Endothelial cell of umbilical vein (primary cell): ENCODE measurements around the gene SELENBP1. TPM values are rescaled to one million over a fixed set of nuclear protein-coding genes. Genes with fewer than 3 reads are reported as not detected.

Experiments
- BruUV-seq: library from RNA; stranded (reverse); fragments of 400-500 nt; replicated peaks from 2 replicates; lab custom pipeline; 2021; lab: Mats Ljungman, UMichigan
- CTCF ChIA-PET: fragments of 300-600, 350-600 bp; sonication (Branson Sonifier 250); formaldehyde crosslinking; loops from one replicate; lab custom pipeline; 2021; ENCODE audit warnings: antibody characterized with exemption, inconsistent platforms; lab: Charles Lee
- POLR2A ChIA-PET: fragments of 300-600, 350-600 bp; sonication (Branson Sonifier 250); formaldehyde crosslinking; loops from one replicate; lab custom pipeline; 2021; ENCODE audit warnings: antibody characterized with exemption, inconsistent platforms; lab: Charles Lee
- DNase-seq: peaks from one replicate; pipeline ENCODE4 v3.0.0-alpha.2; 2011; ENCODE audit warnings: low read depth, low spot score
- FAIRE-seq: peaks from 2 replicates; lab custom pipeline; 2011; peaks lifted over from hg19 to GRCh38; lab: Jason Lieb, UNC
- H2AFZ ChIP-seq: 2 replicates; pipeline ENCODE4 v1.6.0; 2012; ENCODE audit warnings: low read depth, low read length, control low read depth, inconsistent platforms
- H3K27ac ChIP-seq: 2 replicates; pipeline ENCODE4 v1.5.1; 2011; ENCODE audit warnings: low read depth, mild to moderate bottlenecking, control low read depth, low read length, moderate library complexity; ENCODE audit not compliant: insufficient read depth
- H3K27me3 ChIP-seq, 2 experiments: 2 replicates each; pipeline versions ENCODE4 v1.6.0 to v1.6.1; 2011; ENCODE audit warnings: low read length in 2 of 2, mixed read lengths in 1 of 2; ENCODE audit not compliant: control insufficient read depth in 2 of 2, insufficient read depth in 2 of 2
- H3K36me3 ChIP-seq, 2 experiments: 2 replicates in 1 of 2; 3 replicates in 1 of 2; pipeline ENCODE4 v1.5.1; 2011; ENCODE audit warnings: low read length in 2 of 2, mild to moderate bottlenecking in 1 of 2, moderate library complexity in 1 of 2; ENCODE audit not compliant: control insufficient read depth in 2 of 2, insufficient read depth in 2 of 2; ENCODE audit errors: extremely low read depth in 1 of 2
- H3K4me1 ChIP-seq: 3 replicates; pipeline ENCODE4 v1.5.1; 2011; ENCODE audit warnings: mild to moderate bottlenecking, low read length; ENCODE audit not compliant: control insufficient read depth, insufficient read depth; ENCODE audit errors: extremely low read depth
- H3K4me2 ChIP-seq: 2 replicates; pipeline ENCODE4 v1.6.1; 2011; ENCODE audit warnings: low read length, control low read depth, mixed read lengths; ENCODE audit not compliant: insufficient read depth
- H3K4me3 ChIP-seq, 3 experiments: fragments of 200-600 bp in 1 of 3; sonication (generic), shearing (Covaris generic) in 1 of 3; replicated peaks in 1 of 3; 2 replicates each; pipeline ENCODE4 v1.5.1; 2011 to 2016; ENCODE audit warnings: control low read depth in 3 of 3, low read length in 3 of 3, mild to moderate bottlenecking in 2 of 3, inconsistent platforms in 1 of 3, low read depth in 1 of 3, moderate library complexity in 1 of 3; ENCODE audit not compliant: insufficient read depth in 1 of 3
- H3K79me2 ChIP-seq: 2 replicates; pipeline ENCODE4 v1.6.0; 2012; ENCODE audit warnings: low read length, inconsistent platforms; ENCODE audit not compliant: control insufficient read depth, insufficient read depth
- H3K9ac ChIP-seq: replicated peaks from 2 replicates; pipeline ENCODE3; 2011; ENCODE audit warnings: low read length, control low read depth; ENCODE audit not compliant: insufficient read depth; ENCODE audit errors: extremely low read depth
- H3K9me1 ChIP-seq: replicated peaks from 3 replicates; pipeline ENCODE4 v1.6.0; 2011; ENCODE audit warnings: mild to moderate bottlenecking, low read length; ENCODE audit not compliant: control insufficient read depth, insufficient read depth; ENCODE audit errors: extremely low read depth
- H3K9me3 ChIP-seq: replicated peaks from 2 replicates; pipeline ENCODE4 v1.5.1; 2012; ENCODE audit warnings: low read length, inconsistent platforms; ENCODE audit not compliant: control insufficient read depth, insufficient read depth
- H4K20me1 ChIP-seq: replicated peaks from 2 replicates; pipeline ENCODE3; 2011; ENCODE audit warnings: mild to moderate bottlenecking, low read length; ENCODE audit not compliant: control insufficient read depth, insufficient read depth; ENCODE audit errors: extremely low read depth
- CTCF ChIP-seq, 2 donors: IDR thresholded peaks; 1 replicate in 1 of 2; 2 replicates in 1 of 2; pipeline ENCODE4 v1.5.1; 2011; ENCODE audit warnings: low read length in 2 of 2, mild to moderate bottlenecking in 2 of 2, moderate library complexity in 2 of 2, control low read depth in 1 of 2, inconsistent platforms in 1 of 2, low read depth in 1 of 2; ENCODE audit not compliant: insufficient read depth in 1 of 2; ENCODE audit errors: extremely low read depth in 1 of 2
- EZH2 ChIP-seq: IDR thresholded peaks from 2 replicates; pipeline ENCODE4 v1.6.1; 2012; ENCODE audit warnings: borderline replicate concordance, low read depth, mild to moderate bottlenecking, moderate library complexity, low read length, inconsistent platforms; ENCODE audit not compliant: severe bottlenecking
- FOS ChIP-seq: IDR thresholded peaks from 2 replicates; pipeline ENCODE4 v1.6.1; 2011; ENCODE audit warnings: mild to moderate bottlenecking, low read length, moderate library complexity, borderline replicate concordance; ENCODE audit not compliant: insufficient read depth
- JUN ChIP-seq: IDR thresholded peaks from 2 replicates; pipeline ENCODE4 v1.6.1; 2011; ENCODE audit warnings: borderline replicate concordance, low read depth; ENCODE audit not compliant: insufficient read length, insufficient read depth
- MAX ChIP-seq: IDR thresholded peaks from 2 replicates; pipeline ENCODE4 v1.6.1; 2011; ENCODE audit not compliant: insufficient read depth, insufficient read length
- POLR2AphosphoS5 ChIP-seq: IDR thresholded peaks from 2 replicates; pipeline ENCODE4 v1.6.1; 2012; ENCODE audit warnings: low read depth, mild to moderate bottlenecking, control low read depth, low read length, moderate library complexity; ENCODE audit not compliant: insufficient read depth
- dilution Hi-C: fragments of 300-500 bp; cut with MboI; formaldehyde crosslinking; loops from one replicate; pipeline ENCODE4 v1.15.0; 2019; ENCODE audit warnings: low sequenced_read_pairs; ENCODE audit not compliant: extremely low pct_ligation_motif_present
- intact Hi-C: fragments of 100-400 bp; cut with micrococcal nuclease; formaldehyde crosslinking; loops from one replicate; pipeline ENCODE4 v1.10.0; 2022
- polyA plus RNA-seq, 4 experiments: library from polyadenylated mRNA; depleted of rRNA in 3 of 4; stranded (reverse) in 3 of 4; unstranded in 1 of 4; fragments of >200 nt; gene quantifications; 2 replicates each; pipeline versions ENCODE4 v1.2.1 to v1.2.3, GENCODE V29; 2011 to 2012; ENCODE audit warnings: missing spikeins in 1 of 4
- total RNA-seq: library from RNA; stranded (reverse); gene quantifications from 2 replicates; pipeline ENCODE4 v1.2.3, GENCODE V29; 2021

The SELENBP1 gene
- total and polyA plus RNA-seq, 2 donors (not counting 3 experiments of a cell fraction or from before 2014, with no cell fraction given): 18.0 to 40.6 TPM

GRCh38 chr1:151369302-151369610 is 3.2 kb downstream of the SELENBP1 start:
- H3K4me1 ChIP-seq: peaks cover 8% of the 10 kb centered on the region
- H4K20me1 ChIP-seq: no peaks in the 10 kb centered on the region
- no peak for TF ChIP-seq MAX
- TF ChIP-seq CTCF (IDR thresholded peaks at IDR 0.05; ENCODE audit: extremely low read depth in 1 of 2, insufficient read depth in 1 of 2, low read depth in 1 of 2, low read length in 2 of 2): no peak
- no peak for TF ChIP-seq EZH2
- TF ChIP-seq FOS: no peak
- no peak for TF ChIP-seq POLR2AphosphoS5
- TF ChIP-seq JUN: no peak
- no peaks in the 10 kb centered on the region for H3K9me1 ChIP-seq
- no peak for DNase-seq
- CTCF ChIA-PET: interaction anchor here (2.0 kb wide), 1 partner anchor 29 kb away, joined by 10 read pairs; no protein-coding TSS in a partner anchor
- POLR2A ChIA-PET: no interaction called here
- H3K9ac ChIP-seq: no peak overlapping the region
- H3K79me2 ChIP-seq: no peaks in the 10 kb centered on the region
- no peak overlapping the region for H3K27ac ChIP-seq
- H3K4me3 ChIP-seq: no peak overlapping the region
- dilution Hi-C loops (no loop called here), intact Hi-C loops (no loop called here)
- BruUV-seq: no TSS peak
- H3K36me3 ChIP-seq: no peaks in the 10 kb centered on the region
- no peaks in the 10 kb centered on the region for H3K27me3 ChIP-seq
- H3K4me2 ChIP-seq: no peak overlapping the region
- H2AFZ ChIP-seq: no peak overlapping the region
- no peak for FAIRE-seq
- no peaks in the 10 kb centered on the region for H3K9me3 ChIP-seq
